GM12878 (cell line): ENCODE measurements around the gene DLG1. TPM values are rescaled to one million over a fixed set of nuclear protein-coding genes. Genes with fewer than 3 reads are reported as not detected.
"Not testable (repeated sequence)": the region's sequence is repeated elsewhere in the genome, so short reads cannot be mapped to it uniquely, and the experiment has no call there.

Experiments used
- ATAC-seq: fragments of 200-7000 bp; cut with Tn5 transposase; 3 replicates; pipeline ENCODE4 v1.9.1; 2020; ENCODE audit warnings: mild to moderate bottlenecking, moderate library complexity
- BruUV-seq: library from RNA; stranded (reverse); fragments of 400-500 nt; replicated peaks from 2 replicates; lab custom pipeline; 2021; lab: Mats Ljungman, UMichigan
- CTCF ChIA-PET: fragments of 300-600 bp; sonication (Branson Sonifier 250); formaldehyde crosslinking; extraction: SDS; loops from one replicate; lab custom pipeline; 2021; ENCODE audit warnings: inconsistent platforms; lab: Yijun Ruan, JAX
- POLR2A ChIA-PET: fragments of 350-600 bp; formaldehyde crosslinking; extraction: SDS; loops from one replicate; lab custom pipeline; 2021; ENCODE audit warnings: inconsistent platforms; lab: Charles Lee
- RAD21 ChIA-PET: fragments of 300-600 bp; sonication (Branson Sonifier 250); formaldehyde crosslinking; loops from one replicate; lab custom pipeline; 2023; ENCODE audit warnings: antibody characterized with exemption; ENCODE audit not compliant: unreplicated experiment; lab: Charles Lee
- SMC1A ChIA-PET: fragments of 300-600 bp; sonication (Branson Sonifier 250); formaldehyde crosslinking; loops from one replicate; lab custom pipeline; 2023; ENCODE audit not compliant: unreplicated experiment, uncharacterized antibody; lab: Charles Lee
- DNase-seq: peaks from one replicate; pipeline ENCODE4 v3.0.0-alpha.2; 2011; ENCODE audit warnings: low read depth, low spot score
- FAIRE-seq: peaks from 3 replicates; lab custom pipeline; 2011; peaks lifted over from hg19 to GRCh38; lab: Jason Lieb, UNC
- H2AFZ ChIP-seq: 2 replicates; pipeline ENCODE4 v1.6.0; 2011; ENCODE audit warnings: low read depth, low read length, control low read depth; ENCODE audit not compliant: control insufficient read depth
- H3K27ac ChIP-seq: 2 replicates; pipeline ENCODE4 v1.5.1; 2011; ENCODE audit warnings: control low read depth; ENCODE audit not compliant: control insufficient read depth, insufficient read depth
- H3K27me3 ChIP-seq, 2 experiments: replicated peaks in 1 of 2; 2 replicates each; pipeline versions ENCODE4 v1.6.0 to v1.6.1; 2011; ENCODE audit warnings: low read length in 1 of 2; ENCODE audit not compliant: control insufficient read depth in 2 of 2, insufficient read depth in 2 of 2
- H3K36me3 ChIP-seq, 2 experiments: 2 replicates each; pipeline ENCODE4 v1.5.1; 2011; ENCODE audit warnings: low read length in 1 of 2; ENCODE audit not compliant: control insufficient read depth in 2 of 2, insufficient read depth in 2 of 2
- H3K4me1 ChIP-seq: 2 replicates; pipeline ENCODE4 v1.6.1; 2011; ENCODE audit warnings: mild to moderate bottlenecking, low read length, moderate library complexity, mixed read lengths; ENCODE audit not compliant: control insufficient read depth, insufficient read depth
- H3K4me2 ChIP-seq: 2 replicates; pipeline ENCODE4 v1.6.0; 2011; ENCODE audit warnings: control low read depth; ENCODE audit not compliant: control insufficient read depth, insufficient read depth
- H3K4me3 ChIP-seq: fragments of 200-600 bp; sonication (generic); 2 replicates; pipeline ENCODE4 v1.5.1; 2016
- H3K79me2 ChIP-seq: 2 replicates; pipeline ENCODE4 v1.6.0; 2011; ENCODE audit warnings: low read length; ENCODE audit not compliant: control insufficient read depth, insufficient read depth
- H3K9ac ChIP-seq: 2 replicates; pipeline ENCODE4 v1.8.0; 2011; ENCODE audit warnings: low read length, control low read depth, mixed read lengths; ENCODE audit not compliant: control insufficient read depth, insufficient read depth
- H3K9me3 ChIP-seq: replicated peaks from 3 replicates; pipeline ENCODE4 v1.5.1; 2011; ENCODE audit warnings: mild to moderate bottlenecking, low read length; ENCODE audit not compliant: control insufficient read depth, insufficient read depth
- H4K20me1 ChIP-seq: 2 replicates; pipeline ENCODE4 v1.6.0; 2011; ENCODE audit not compliant: control insufficient read depth, insufficient read depth
- CREM ChIP-seq: IDR thresholded peaks from 2 replicates; pipeline ENCODE4 v1.6.1; 2014; ENCODE audit warnings: antibody characterized with exemption, low read depth
- HDAC6 ChIP-seq: fragments of 200-600 bp; sonication (generic); IDR thresholded peaks from one replicate; pipeline ENCODE4 v1.8.0; 2017; ENCODE audit warnings: antibody characterized with exemption; ENCODE audit not compliant: unreplicated experiment
- NFXL1 ChIP-seq: fragments of 450-650 bp; IDR thresholded peaks from 2 replicates; pipeline ENCODE4 v1.6.1; 2017; ENCODE audit warnings: antibody characterized with exemption, mild to moderate bottlenecking, borderline replicate concordance
- NR2C1 ChIP-seq: fragments of 450-650 bp; IDR thresholded peaks from 2 replicates; pipeline ENCODE4 v1.6.1; 2017; ENCODE audit warnings: antibody characterized with exemption, mild to moderate bottlenecking, moderate library complexity
- POU2F2 ChIP-seq: IDR thresholded peaks from 3 replicates; pipeline ENCODE4 v1.6.1; 2011; ENCODE audit warnings: low read depth, mild to moderate bottlenecking, low read length, borderline replicate concordance
- RB1 ChIP-seq: fragments of 450-650 bp; formaldehyde crosslinking; IDR thresholded peaks from 2 replicates; pipeline ENCODE4 v1.6.1; 2017; ENCODE audit warnings: mild to moderate bottlenecking, borderline replicate concordance
- RCOR1 ChIP-seq: conservative IDR thresholded peaks from 2 replicates; pipeline ENCODE4 v1.6.1; 2012; ENCODE audit warnings: low read depth, low read length, improper control_type of control experiment
- SMAD1 ChIP-seq: fragments of 450-650 bp; IDR thresholded peaks from 2 replicates; pipeline ENCODE4 v1.6.1; 2018; ENCODE audit warnings: mild to moderate bottlenecking, low read depth; ENCODE audit not compliant: partially characterized antibody
- SUZ12 ChIP-seq: fragments of 200-600 bp; sonication (generic); IDR thresholded peaks from one replicate; pipeline ENCODE4 v1.6.1; 2018; ENCODE audit warnings: antibody characterized with exemption, mild to moderate bottlenecking; ENCODE audit not compliant: unreplicated experiment
- ZBED1 ChIP-seq: IDR thresholded peaks from 2 replicates; pipeline ENCODE4 v1.6.1; 2016; ENCODE audit warnings: borderline replicate concordance
- ZNF384 ChIP-seq: IDR thresholded peaks from 2 replicates; pipeline ENCODE4 v1.6.1; 2012; ENCODE audit warnings: low read depth, mild to moderate bottlenecking, low read length, improper control_type of control experiment, borderline replicate concordance
- WGBS: methylation state at CpG from one replicate; pipeline ENCODE4 v1.1.6; 2016; ENCODE audit warnings: low lambda C conversion rate; ENCODE audit not compliant: insufficient replicate concordance, insufficient coverage; ENCODE audit errors: missing lambda C conversion rate; 5-methylcytosine and 5-hydroxymethylcytosine counted together
- in situ Hi-C: fragments of 300-500 bp; cut with MboI; formaldehyde crosslinking; loops from 9 replicates; pipeline ENCODE4 v1.14.3; 2018; ENCODE audit warnings: mixed read lengths
- intact Hi-C: fragments of 100-400 bp; cut with micrococcal nuclease; formaldehyde crosslinking; loops from one replicate; pipeline ENCODE4 v1.14.2; 2022; ENCODE audit not compliant: unreplicated experiment
- polyA plus RNA-seq, 11 experiments: library from polyadenylated mRNA; depleted of rRNA in 4 of 11; unstranded in 6 of 11; stranded (reverse) in 5 of 11; fragments of >200 nt; fragmentation: Nextera tagmentation in 4 of 11; fragmentation: Illumina TruSeq in 1 of 11; extraction: Ambion mirVana in 4 of 11; extraction: Trizol in 1 of 11; gene quantifications; 1 replicate in 1 of 11; 2 replicates in 10 of 11; pipeline versions ENCODE4 v1.2.1 to v1.2.3, GENCODE V29; 2011 to 2016; ENCODE audit warnings: inconsistent platforms in 2 of 11, missing spikeins in 2 of 11, low read depth in 1 of 11
- total RNA-seq, 4 experiments: library from RNA; depleted of rRNA in 3 of 4; stranded (reverse); fragments of >200 nt in 3 of 4; fragmentation: Illumina TruSeq in 1 of 4; extraction: Trizol in 1 of 4; gene quantifications; 2 replicates each; pipeline versions ENCODE4 v1.2.1 to v1.2.3, GENCODE V29; 2013 to 2021
- TF ChIP-seq, protein P1 (sequence below): fragments of 150-350 bp; IDR thresholded peaks from 2 replicates; pipeline ENCODE4 v1.6.1; 2014; ENCODE audit warnings: mild to moderate bottlenecking, low read depth, low read length
- TF ChIP-seq, protein P2 (sequence below): IDR thresholded peaks from 2 replicates; pipeline ENCODE4 v1.6.1; 2011; ENCODE audit warnings: low read depth, mild to moderate bottlenecking, low read length, moderate library complexity, borderline replicate concordance; ENCODE audit errors: extremely low read depth

The DLG1 gene
- total and polyA plus RNA-seq, 10 of the 15 experiments (the other 5 are each of a cell fraction or from before 2014, with no cell fraction given), result 9.2 to 63.1 (median 40.1) TPM

DNA sequence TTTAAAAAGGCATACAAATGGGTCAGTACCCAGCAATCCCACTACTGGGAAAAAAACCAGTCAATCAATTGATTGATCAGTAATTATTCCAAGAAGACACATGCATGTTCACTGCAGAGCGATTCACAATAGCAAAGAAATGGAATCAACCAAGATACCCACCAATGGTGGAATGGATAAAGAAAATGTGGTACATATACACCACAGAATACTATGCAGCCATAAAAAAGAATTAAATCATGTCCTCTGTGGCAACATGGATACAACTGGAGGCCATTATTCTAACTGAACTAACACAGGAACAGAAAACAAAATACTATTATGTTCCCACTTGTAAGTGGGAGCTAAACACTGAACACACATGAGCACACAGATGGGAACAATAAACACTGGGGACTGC, 103.1 kb downstream of the DLG1 start:
- Histone ChIP-seq H3K9ac (no peak overlapping the region), H4K20me1 (no peaks in the 10 kb centered on the region), H3K4me2 (no peak overlapping the region), H3K27ac (no peak overlapping the region), H3K4me3 (no peak overlapping the region), H3K79me2 (peaks cover 34% of the 10 kb centered on the region), H3K36me3 (no peaks in the 10 kb centered on the region), H3K4me1 (no peaks in the 10 kb centered on the region), H3K9me3 (no peaks in the 10 kb centered on the region; the same call in 2 of the 3 replicates), H2AFZ (no peak overlapping the region), H3K27me3 (no peaks in the 10 kb centered on the region)
- BruUV-seq, result no TSS peak
- no peak for DNase-seq
- ChIA-PET POLR2A (interaction anchor here (0.7 kb wide), 1 partner anchor 202 kb away, joined by 4 read pairs; no protein-coding TSS in a partner anchor), CTCF (interaction anchor here (5.3 kb wide), 1 partner anchor 8 kb away, joined by 24 read pairs; no protein-coding TSS in a partner anchor), RAD21 (interaction anchor here (2.0 kb wide), 1 partner anchor 61 kb away, joined by 6 read pairs; no protein-coding TSS in a partner anchor), SMC1A (interaction anchor here (1.2 kb wide), 1 partner anchor 21 kb away, joined by 3 read pairs; no protein-coding TSS in a partner anchor)
- ATAC-seq, result no peak
- intact Hi-C loops (no loop called here), in situ Hi-C loops (no loop called here)
- 100% methylated on average over 1 of the region's 1 CpG for WGBS
- no peak for TF ChIP-seq SUZ12
- no peak for TF ChIP-seq CREM
- TF ChIP-seq, protein P1, sequence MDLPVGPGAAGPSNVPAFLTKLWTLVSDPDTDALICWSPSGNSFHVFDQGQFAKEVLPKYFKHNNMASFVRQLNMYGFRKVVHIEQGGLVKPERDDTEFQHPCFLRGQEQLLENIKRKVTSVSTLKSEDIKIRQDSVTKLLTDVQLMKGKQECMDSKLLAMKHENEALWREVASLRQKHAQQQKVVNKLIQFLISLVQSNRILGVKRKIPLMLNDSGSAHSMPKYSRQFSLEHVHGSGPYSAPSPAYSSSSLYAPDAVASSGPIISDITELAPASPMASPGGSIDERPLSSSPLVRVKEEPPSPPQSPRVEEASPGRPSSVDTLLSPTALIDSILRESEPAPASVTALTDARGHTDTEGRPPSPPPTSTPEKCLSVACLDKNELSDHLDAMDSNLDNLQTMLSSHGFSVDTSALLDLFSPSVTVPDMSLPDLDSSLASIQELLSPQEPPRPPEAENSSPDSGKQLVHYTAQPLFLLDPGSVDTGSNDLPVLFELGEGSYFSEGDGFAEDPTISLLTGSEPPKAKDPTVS, result no peak
- TF ChIP-seq NFXL1, result no peak
- no peak for TF ChIP-seq POU2F2
- TF ChIP-seq, protein P2, sequence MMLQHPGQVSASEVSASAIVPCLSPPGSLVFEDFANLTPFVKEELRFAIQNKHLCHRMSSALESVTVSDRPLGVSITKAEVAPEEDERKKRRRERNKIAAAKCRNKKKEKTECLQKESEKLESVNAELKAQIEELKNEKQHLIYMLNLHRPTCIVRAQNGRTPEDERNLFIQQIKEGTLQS, result no peak
- no peak for TF ChIP-seq ZBED1
- no peak for TF ChIP-seq RCOR1
- TF ChIP-seq ZNF384, result no peak
- TF ChIP-seq HDAC6, result no peak
- TF ChIP-seq RB1, result no peak
- TF ChIP-seq NR2C1, result no peak
- TF ChIP-seq SMAD1, result no peak
- FAIRE-seq, result no peak

DNA sequence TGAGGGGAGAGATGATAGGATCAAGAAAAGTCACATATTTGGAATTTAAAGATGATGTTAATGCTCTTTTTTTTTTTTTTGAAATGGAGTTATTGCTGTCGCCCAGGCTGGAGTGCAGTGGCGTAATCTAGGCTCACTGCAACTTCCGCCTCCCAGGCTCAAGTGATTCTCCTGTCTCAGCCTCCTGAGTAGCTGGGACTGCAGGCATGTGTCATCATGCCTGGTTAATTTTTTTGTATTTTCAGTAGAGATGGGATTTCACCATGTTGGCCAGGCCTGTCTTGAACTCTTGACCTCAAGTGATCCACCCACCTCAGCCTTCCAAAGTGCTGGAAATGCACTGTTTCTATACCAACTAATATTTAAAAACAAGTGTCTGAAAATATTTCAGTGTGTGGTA, 104.7 kb downstream of the DLG1 start:
- H3K79me2 ChIP-seq, result peaks cover 24% of the 10 kb centered on the region
- DNase-seq, FAIRE-seq, SMC1A ChIA-PET, ATAC-seq, H3K4me1 ChIP-seq, H3K9ac ChIP-seq, RAD21 ChIA-PET, H3K9me3 ChIP-seq, H3K27me3 ChIP-seq, H3K4me2 ChIP-seq, H4K20me1 ChIP-seq, H3K4me3 ChIP-seq, POLR2A ChIA-PET, BruUV-seq, H3K27ac ChIP-seq, H2AFZ ChIP-seq, intact Hi-C loops, H3K36me3 ChIP-seq, in situ Hi-C loops: not testable (repeated sequence)
- 100% methylated on average over 3 of the region's 3 CpGs for WGBS
- CTCF ChIA-PET, result interaction anchor here (0.6 to 1.4 kb wide), 3 partner anchors 11 to 590 kb away, joined by 3 to 4 read pairs (median 3); no protein-coding TSS in a partner anchor
